ENCODE data around the gene PODNL1. TPM values are rescaled to one million over a fixed set of nuclear protein-coding genes. Genes with fewer than 3 reads are reported as not detected.
"Not testable (repeated sequence)": the region's sequence is repeated elsewhere in the genome, so short reads cannot be mapped to it uniquely, and the experiment has no call there.

The PODNL1 gene
- total RNA-seq, 1 donor from 2014 or later = 0.20 TPM

DNA sequence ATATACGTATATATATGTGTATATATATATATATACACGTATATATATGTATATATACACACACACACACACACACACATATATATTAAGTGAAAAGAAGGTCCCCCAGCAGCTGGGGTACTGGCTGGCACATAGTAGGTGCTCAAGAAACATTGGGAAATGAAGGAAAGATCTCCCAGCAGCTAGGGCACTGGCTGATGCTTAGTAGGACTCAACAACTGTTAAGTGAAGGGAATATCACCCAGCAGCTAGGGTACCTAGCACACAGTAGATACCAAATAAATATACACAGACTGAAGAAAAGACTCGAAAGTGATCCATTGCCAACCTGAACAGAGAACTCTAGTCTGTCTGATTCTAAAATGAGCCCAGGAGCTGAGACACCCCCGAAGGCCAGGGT, 12.2 kb downstream of the PODNL1 start:
- DNase-seq = no peak

DNA sequence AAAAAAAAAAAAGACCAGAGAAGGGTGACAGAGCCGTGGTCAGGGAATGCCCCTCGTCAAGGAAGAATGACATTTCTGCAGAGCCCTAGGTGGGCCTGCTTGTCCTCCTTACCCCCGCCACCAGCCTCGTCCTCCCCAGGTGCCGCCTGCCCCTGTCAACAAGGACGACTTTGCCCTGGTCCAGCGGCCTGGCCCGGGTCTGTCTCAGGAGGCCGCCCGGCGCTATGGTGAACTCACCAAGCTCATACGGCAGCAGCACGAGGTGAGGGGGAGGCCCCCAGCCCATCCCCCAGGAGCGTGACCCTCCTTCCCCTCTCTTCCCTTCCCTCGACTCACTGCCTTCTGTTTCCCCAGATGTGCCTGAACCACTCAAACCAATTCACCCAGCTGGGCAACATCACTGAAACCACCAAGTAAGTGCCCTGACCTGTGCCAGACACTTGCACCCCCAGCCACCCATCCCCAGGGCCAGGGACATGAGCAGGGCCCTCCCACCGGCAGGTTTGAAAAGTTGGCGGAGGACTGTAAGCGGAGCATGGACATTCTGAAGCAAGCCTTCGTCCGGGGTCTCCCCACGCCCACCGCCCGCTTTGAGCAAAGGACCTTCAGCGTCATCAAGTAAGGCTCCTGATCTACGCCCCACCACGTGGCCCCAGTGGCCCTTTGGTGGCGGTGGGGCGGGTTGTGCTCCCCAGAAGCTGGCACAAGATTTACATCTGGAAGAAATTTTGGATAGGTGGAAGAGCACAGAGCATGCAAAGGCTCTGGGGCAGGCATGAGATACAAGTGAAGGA, 14.8 kb downstream of the PODNL1 start:
- DNase-seq = no peak

DNA sequence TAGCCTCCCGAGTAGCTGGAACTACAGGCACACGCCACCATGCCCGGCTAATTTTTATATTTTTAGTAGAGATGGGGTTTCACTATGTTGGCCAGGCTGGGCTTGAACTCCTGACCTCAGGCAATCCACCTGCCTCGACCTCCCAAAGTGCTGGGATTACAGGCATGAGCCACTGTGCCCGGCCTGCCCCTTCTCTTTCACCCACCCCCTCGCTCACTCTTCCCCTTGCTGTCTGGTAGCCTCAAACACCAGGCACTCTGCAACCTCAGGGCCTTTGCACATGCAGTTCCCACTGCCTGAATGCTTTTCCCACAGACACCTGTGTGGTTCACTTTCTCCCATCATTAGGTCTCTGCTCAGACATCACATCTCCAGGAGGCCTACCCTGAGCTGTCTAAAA, 16.1 kb downstream of the PODNL1 start:
- DNase-seq = not testable (repeated sequence)

DNA sequence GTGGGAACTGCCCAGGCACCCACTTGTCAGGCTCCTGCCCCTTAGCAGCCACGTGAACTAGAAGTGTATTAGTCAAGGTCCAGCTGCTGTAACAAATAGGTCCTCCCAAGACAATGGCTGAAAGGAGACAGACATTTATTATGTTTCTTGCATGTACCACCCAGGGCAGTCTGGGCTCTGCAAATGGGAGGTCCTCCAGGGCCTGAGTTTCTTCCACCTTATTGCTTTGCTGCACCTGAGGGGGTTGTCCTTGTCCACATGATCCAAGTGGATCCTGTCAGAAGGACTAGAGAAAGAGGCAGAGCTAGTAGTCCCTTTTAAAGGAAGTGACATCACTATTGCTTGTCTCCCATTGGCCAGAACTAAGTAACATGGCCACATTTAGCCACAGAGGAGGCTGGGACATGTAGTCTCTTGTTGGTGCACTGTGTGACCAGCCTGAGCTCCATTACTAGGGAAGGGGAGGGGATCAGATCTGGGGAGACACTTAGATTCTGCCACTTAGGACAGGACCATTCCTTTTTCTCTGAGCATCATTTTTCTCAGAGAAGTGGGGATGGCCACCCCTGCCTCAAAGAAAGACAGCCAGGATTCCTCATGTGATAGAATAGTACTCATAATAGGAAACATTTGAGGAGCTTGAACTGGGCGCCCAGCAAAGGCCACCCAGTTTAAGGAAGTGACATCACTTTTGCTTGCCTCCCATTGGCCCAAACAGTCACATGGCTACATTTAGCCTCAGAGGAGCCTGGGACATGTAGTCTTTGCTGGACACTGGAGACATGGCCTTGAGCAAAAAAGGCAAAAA, 17.1 kb downstream of the PODNL1 start:
- no peak for DNase-seq

DNA sequence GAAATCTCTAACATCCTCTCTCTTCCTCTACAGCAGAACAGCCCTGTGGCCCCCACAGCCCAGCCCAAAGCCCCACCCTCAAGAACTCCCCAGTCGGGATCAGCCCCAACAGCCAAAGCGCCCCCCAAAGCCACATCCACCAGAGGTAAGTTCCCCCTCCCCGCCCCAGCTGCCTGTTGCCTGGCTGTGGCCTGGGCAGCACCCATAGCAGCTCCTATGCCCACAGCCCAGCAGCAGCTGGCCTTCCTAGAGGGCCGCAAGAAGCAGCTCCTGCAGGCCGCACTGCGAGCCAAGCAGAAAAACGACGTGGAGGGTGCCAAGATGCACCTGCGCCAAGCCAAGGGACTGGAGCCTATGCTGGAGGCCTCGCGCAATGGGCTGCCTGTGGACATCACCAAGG, 17.7 kb downstream of the PODNL1 start:
- no peak for DNase-seq

DNA sequence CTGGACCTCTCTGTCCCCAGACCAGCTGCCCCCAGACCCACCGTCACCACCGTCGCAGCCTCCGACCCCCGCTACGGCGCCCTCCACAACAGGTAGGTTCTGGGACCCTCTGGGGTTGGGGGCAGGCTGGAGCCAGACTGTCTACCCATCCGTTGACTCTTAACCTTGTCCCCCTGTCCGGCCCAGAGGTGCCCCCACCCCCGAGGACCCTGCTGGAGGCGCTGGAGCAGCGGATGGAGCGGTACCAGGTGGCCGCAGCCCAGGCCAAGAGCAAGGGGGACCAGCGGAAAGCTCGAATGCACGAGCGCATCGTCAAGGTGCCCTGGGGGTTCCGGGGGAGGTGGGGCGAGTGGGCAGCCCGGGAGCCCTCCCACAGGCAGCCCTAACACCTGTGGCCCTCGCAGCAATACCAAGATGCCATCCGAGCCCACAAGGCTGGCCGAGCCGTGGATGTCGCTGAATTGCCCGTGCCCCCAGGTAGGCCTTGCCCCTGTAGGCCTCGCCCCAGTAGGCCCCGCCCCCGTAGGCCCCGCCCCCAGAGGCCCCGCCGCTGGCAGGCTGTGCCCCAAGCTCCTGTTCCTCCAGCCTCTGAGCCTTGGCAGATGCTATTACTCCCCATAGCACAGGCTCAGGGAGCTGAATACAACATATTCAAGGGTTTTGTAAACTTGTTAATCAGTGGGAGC, 19.3 kb downstream of the PODNL1 start:
- DNase-seq = no peak

DNA sequence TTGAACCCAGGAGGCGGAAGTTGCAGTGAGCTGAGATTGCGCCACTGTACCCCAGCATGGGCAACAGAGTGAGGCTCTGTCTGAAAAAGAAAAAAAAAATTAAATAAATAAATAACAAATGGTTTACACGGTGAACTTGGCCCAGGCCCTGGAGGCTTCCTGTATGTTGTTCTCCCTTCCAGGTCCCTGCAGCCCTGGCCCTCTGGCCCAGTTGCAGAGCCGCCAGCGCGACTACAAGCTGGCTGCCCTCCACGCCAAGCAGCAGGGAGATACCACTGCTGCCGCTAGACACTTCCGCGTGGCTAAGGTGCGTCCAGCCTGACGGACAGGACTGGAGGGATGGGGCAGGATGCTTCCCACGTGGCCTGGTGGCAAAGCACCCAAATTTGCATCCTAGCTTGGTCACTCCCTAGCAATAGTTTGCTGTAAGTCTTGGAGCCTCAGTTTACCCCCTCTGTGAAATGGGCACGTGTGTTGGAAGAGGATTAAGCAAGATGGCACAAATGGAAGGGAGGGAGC, 20.3 kb downstream of the PODNL1 start:
- DNase-seq = no peak

DNA sequence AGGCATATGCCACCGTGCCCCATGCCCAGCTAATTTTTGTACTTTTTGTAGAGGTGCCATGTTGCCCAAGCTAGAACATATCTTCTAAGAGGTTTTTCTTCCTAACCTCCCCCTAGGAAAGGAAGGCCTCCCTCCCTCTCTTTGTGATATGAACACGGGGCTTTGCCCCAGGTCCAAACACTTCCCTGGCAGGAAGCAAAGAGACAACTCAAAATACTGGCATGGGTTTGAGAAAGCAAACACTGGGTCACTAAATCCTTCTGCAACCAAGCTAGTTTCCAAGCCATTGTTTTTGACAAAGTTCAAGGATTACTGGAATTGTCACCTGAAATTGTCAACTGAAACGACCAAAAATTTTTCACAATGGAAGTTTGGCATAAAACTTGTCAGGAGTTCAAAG, 23.4 kb downstream of the PODNL1 start:
- DNase-seq = no peak

DNA sequence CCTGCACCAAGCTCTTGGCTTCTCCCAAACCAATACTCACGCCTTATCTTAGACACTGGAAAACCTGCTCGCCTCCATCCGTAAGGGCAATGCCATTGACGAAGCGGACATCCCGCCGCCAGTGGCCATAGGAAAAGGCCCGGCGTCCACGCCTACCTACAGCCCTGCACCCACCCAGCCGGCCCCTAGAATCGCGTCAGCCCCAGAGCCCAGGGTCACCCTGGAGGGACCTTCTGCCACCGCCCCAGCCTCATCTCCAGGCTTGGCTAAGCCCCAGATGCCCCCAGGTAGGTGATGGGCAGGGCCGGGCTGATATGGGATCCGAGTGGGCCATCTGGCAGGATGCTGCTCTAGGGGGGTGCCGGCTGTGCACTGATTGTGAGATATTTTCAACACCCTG, 24.9 kb downstream of the PODNL1 start:
- no peak for DNase-seq

DNA sequence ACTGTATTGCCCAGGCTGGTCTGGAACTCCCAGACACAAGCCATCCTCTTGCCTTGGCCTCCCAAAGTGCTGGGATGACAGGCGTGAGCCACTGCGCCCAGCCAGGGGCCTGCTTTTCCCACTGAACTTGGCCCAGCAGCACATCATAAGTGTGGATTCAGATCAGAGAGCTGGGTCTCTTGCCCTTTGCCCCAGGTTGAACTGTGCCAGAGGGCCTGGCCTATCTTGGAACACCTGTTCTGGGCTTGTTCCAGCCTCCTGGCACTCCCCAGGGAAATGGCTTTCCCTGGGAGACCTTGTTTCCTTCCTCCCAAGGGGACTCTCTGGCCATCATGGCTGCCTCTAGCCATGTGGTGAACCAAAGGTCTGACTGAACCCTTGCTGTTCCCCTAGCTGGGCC, 28.8 kb downstream of the PODNL1 start:
- DNase-seq = no peak

DNA sequence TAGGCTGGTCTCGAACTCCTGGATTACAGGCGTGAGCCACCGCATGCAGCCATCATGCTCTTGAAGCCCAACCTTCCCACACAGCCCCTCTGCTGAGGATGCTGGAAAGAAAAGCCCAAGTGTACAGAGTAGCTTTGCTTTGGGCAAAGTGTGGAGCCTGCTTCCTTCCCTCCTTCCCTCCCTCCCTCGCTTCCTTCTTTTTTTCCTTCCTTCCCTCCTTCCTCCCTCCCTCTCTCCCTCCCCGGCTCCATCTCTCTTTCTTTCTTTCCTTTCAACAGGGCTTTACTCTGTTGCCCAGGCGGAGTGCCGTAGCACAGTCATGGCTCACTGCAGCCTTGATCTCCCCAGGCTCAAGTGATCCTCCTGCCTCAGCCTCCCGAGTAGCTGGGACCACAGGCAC, 29.5 kb downstream of the PODNL1 start:
- no peak for DNase-seq

DNA sequence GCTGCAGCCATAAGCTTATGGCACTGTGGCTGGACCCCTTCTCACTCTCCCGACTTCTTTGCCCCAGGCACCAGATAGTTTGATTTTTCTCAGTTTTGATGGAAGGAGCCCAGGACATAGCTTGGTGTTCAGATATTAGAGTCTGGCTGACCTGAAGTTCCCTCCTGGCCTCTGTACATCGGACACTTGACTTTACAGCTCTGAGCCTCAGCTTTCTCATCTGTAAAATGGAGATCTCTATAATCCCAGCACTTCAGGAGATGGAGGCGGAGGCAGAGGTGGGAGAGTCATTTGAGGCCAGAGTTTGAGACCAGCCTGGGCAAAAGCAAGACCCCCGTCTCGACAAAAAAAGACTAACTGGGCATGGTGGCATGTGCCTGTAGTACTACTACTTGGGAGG, 31.3 kb downstream of the PODNL1 start:
- DNase-seq = no peak

DNA sequence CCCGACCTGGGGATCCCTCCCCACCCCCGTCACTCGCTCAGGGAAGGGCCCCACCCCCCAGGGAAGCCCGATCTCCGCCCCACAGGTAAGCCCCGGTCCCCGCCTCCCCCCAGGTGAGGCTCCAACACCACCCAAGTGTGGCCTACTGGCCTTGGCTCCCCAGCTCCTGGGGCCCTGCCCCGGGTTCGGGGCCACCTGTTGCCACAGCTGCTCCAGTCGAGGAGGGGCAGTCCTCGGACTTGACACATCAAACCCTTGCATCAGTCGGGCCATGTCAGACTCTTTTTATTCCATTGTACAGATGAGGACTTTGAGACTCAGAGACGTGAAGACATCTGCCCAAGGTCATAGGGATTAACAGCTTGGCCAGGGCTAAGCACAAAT, 31.7 kb downstream of the PODNL1 start:
- DNase-seq = no peak

DNA sequence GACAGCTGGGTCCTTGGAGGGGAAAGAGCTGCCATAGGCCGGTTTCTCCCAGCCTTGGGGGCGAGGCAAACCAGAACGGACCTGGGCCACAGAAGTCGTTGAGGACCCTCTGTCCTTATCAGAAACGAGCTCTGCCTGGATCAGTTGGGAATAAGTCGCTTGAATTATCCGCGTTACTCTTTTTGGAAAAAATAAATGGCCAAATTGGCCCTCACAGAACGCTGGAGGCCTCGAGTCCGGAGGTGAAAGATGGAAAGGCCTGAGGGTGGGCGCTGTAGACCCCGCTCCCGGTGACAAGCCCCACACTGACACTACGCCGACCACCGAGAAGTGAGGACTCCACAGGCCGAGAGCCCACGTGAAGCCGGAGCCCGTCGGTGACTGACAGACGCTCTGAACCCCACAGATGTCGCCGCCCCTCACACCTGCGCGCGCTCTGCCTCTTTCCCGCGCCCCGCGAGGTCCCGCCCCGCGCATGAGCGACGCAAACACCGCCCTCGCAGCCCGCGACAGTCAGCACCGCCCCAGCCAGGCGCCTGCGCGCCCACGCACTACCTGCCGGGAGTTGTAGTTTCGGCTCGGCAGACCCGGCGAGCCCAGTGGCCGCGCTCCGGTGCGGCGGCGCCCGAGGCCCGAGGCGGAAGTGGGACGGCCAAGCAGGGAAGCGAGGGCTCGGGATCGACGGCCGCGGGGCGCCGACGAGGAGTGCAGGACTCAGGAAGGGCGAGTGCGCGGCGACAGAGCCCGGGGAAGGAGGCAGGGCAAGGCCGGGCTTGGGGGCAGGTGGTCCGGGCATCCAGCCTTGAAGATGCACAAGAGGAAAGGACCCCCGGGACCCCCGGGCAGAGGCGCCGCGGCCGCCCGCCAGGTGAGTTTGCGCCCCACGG, 32.3 kb downstream of the PODNL1 start, which contains the start of the genes BRME1 and CC2D1A:
Gene BRME1 (minus strand): TSS at position 484 of the 887 bp plus-strand sequence. CDS start 1,225 bp downstream, outside the sequence.
Gene CC2D1A (plus strand): TSS at position 568 of the 887 bp plus-strand sequence. CDS start 241 bp downstream, at position 809.
- peak; percentile 69 for DNase-seq

DNA sequence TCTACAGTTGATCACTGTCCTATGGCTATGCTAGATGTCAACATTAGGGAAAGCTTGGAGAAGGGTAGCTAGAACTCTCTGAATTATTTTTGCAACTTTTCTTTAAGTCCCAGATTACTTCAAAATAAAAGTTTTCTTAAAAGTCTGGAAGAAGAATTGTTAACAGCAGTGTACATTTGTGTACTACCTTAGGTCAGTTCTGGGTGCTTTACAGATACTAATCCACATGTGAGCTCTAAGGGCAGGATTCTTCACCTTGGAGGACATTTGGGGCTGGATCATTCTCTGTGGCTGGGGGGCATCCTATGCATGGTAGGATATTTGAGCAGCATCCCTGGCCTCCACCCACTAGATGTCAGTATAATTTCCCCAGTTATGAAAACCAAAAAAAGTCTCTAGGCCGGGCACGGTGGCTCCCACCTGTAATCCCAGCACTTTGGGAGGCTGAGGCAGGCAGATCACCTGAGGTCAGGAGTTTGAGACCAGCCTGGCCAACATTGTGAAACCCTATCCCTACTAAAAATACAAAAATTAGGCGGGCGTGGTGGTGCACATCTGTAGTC, 35.1 kb downstream of the PODNL1 start:
- no peak for DNase-seq

DNA sequence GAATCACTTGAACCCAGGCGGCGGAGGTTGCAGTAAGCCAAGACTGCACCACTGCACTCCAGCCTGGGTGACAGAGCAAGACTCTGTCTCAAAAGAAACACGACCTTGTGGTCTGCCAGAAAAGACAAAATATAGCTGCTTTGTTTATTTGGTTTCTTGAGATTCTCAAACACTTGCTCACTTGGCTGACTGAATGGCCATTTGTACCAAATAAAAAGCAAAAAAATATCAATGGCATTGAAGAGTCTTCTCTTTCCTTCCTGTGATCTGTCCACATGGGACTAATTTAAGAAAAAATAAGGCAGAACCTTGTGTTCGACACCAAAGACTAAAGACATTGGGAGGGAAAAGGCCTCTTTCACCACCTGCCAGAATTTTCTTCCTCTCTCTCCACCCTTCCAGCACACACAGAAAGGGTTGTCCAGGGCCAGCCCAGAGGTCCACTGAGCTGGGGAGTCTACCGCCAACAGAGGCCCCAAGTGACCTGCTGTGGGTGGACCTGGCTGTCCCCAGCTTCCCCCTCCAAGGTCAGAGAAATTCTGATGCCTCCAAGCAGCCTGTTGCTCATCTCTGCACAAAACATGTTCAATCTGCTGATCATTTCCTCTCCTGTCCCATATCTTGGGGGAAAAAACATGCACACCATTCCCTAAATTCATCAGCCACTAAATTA, 38.2 kb downstream of the PODNL1 start:
- DNase-seq = no peak

DNA sequence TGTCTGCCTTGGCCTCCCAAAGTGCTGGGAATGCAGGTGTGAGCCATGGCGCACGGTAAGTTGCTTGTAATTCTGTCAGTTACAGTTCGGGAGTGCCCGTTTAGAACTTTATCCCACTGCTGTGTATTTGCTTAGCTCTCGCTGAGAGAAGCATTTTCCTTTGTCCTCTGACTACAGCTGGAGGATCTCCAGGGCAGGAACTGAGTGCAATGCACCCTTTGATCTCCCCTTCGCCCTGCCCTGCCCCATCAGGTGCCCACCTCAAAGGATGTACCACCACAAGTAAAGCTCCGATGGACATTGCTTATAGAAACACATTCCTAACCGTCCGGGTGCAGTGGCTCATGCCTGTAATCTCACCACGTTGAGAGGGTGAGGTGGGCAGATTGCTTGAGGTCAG, 38.8 kb downstream of the PODNL1 start:
- no peak for DNase-seq

DNA sequence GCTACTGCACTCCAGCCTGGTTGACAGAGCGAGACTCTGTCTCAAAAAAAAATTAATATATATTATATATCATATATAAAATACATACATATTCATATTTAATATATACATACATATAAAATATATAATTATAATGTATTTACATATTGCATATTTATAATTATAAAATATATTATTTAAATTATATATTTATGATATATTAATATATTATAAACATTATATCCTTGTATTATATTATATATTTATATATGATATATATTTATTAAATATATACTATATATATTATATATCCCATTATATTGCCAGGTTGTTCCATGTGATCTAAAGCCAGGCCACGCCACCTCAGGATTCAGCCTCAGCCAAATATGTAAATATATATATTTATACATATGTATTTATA, 42.0 kb downstream of the PODNL1 start:
- DNase-seq = no peak

DNA sequence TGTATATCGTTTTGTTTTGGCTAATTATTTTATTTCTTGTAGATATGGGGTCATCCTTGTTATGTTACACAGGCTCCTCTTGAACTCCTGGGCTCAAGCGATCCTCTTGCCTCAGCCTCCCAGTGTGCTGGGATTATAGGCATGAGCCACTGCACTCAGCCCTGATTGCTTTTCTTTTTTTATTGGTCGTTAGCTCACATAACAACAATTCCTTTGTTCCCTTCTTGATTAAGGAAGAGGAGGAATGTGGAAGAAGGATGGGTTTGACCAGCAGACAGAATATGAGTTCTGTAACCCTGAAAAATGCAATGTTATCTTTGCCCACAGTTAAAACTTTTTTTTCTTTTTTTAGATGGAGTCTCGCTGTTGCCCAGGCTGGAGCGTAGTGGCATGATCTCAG, 43.7 kb downstream of the PODNL1 start:
- DNase-seq = no peak

DNA sequence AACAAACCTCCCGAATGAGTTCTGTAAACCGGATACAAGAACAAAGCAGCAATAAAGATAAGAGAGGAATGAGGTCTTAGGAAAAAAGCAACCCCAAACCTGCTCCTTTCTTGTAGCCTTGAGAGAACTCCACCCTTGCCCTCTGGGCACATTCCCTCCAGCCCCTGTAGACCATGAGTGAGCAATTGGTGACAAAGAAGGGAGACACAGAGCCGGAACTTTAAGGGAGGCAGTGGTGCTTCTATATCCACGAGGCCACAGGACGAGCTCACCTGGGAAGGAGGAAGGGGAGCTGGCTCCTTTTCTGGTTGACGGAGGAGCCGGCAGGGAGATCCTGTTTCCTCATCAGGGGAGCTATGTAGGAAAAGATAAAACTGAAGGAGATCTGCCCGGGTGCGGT, 45.3 kb downstream of the PODNL1 start:
- no peak for DNase-seq

DNA sequence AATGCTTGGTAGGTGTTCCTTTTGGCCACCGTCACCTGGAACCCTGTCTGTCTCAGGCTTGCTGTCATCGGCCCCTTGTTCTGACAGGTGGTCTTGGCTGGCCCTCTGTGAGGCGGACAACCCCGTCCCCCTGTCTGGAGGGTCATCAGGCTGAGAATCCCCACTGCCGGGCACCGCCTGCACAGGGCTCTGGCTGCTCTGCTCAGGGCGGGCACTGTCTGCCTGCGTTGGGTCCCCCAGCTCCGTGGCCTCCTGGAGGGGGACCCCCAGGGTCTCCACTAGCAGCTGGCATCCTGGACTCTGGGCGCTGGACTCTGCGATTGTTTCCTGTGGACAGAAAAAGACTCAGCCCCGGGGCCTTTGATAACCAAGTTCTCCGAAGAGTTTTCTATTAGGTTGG, 48.1 kb downstream of the PODNL1 start:
- no peak for DNase-seq

Measured in skin of body (tissue), 2 donors.